K562 (cell line): ENCODE data around the gene OR7A10. TPM values are rescaled to one million over a fixed set of nuclear protein-coding genes. Genes with fewer than 3 reads are reported as not detected.

Experiments
- ATAC-seq: fragments of 200-7000 bp; cut with Tn5 transposase; 3 replicates; pipeline ENCODE4 v1.9.1; 2020; ENCODE audit warnings: moderate library complexity
- BruUV-seq: library from RNA; stranded (reverse); fragments of 400-500 nt; replicated peaks from 2 replicates; lab custom pipeline; 2021; lab: Mats Ljungman, UMichigan
- CTCF ChIA-PET: fragments of 300-600 bp; formaldehyde crosslinking; extraction: SDS; loops from one replicate; lab custom pipeline; 2021; ENCODE audit warnings: low intra/inter-chr PET ratio; lab: Yijun Ruan, JAX
- POLR2A ChIA-PET: fragments of 300-600, 350-650 bp; sonication (Branson Sonifier 250); formaldehyde crosslinking; extraction: SDS; loops from one replicate; lab custom pipeline; 2021; ENCODE audit warnings: antibody characterized with exemption, inconsistent platforms; lab: Yijun Ruan, JAX
- DNase-seq, 4 experiments: peaks; one replicate each; pipeline versions ENCODE4 v3.0.0 to v3.0.0-alpha.2; 2011 to 2018; ENCODE audit warnings: low spot score in 3 of 4, mixed read lengths in 3 of 4; ENCODE audit errors: extremely low read depth in 1 of 4
- FAIRE-seq: peaks from 2 replicates; lab custom pipeline; 2011; peaks lifted over from hg19 to GRCh38; lab: Jason Lieb, UNC
- H2AFZ ChIP-seq: 2 replicates; pipeline ENCODE4 v1.6.0; 2011; ENCODE audit warnings: low read depth, low read length, control low read depth, inconsistent platforms
- H3K27ac ChIP-seq: fragments of 200-600 bp; 3 replicates; pipeline ENCODE4 v1.8.0; 2011; ENCODE audit warnings: low read depth, mild to moderate bottlenecking, control low read depth, inconsistent platforms, low read length, moderate library complexity, mixed read lengths; ENCODE audit errors: extremely low read depth
- H3K27me3 ChIP-seq, 2 experiments: fragments of 300-600 bp in 1 of 2; 2 replicates in 1 of 2; 3 replicates in 1 of 2; pipeline versions ENCODE4 v1.6.0 to v1.8.0; 2011; ENCODE audit warnings: inconsistent platforms in 2 of 2, low read length in 2 of 2, mild to moderate bottlenecking in 1 of 2, mixed read lengths in 1 of 2, moderate library complexity in 1 of 2; ENCODE audit not compliant: control insufficient read depth in 2 of 2, insufficient read depth in 2 of 2
- H3K36me3 ChIP-seq: fragments of 300-600 bp; 3 replicates; pipeline ENCODE4 v1.8.0; 2011; ENCODE audit warnings: mild to moderate bottlenecking, low read length, inconsistent platforms; ENCODE audit not compliant: control insufficient read depth, insufficient read depth
- H3K4me1 ChIP-seq, 2 experiments: fragments of 200-600 bp in 1 of 2; replicated peaks in 1 of 2; 2 replicates in 1 of 2; 3 replicates in 1 of 2; pipeline versions ENCODE4 v1.5.1 to v1.8.0; 2011; ENCODE audit warnings: inconsistent platforms in 2 of 2, low read length in 2 of 2, mild to moderate bottlenecking in 1 of 2, mixed read lengths in 1 of 2, moderate library complexity in 1 of 2; ENCODE audit not compliant: control insufficient read depth in 2 of 2, insufficient read depth in 2 of 2
- H3K4me2 ChIP-seq: 2 replicates; pipeline ENCODE4 v1.6.1; 2011; ENCODE audit warnings: low read length, control low read depth, inconsistent platforms, mixed read lengths; ENCODE audit not compliant: insufficient read depth
- H3K4me3 ChIP-seq: fragments of 200-600 bp; sonication (generic), shearing (Covaris generic); 2 replicates; pipeline ENCODE4 v1.5.1; 2016; ENCODE audit warnings: control low read depth, inconsistent platforms
- H3K79me2 ChIP-seq: fragments of 200-600 bp; 3 replicates; pipeline ENCODE4 v1.8.0; 2011; ENCODE audit warnings: low read length, inconsistent platforms; ENCODE audit not compliant: control insufficient read depth, insufficient read depth
- H3K9ac ChIP-seq, 2 experiments: 2 replicates each; pipeline versions ENCODE4 v1.6.0 to v1.6.1; 2011; ENCODE audit warnings: low read depth in 2 of 2, low read length in 2 of 2, control low read depth in 1 of 2, inconsistent platforms in 1 of 2, mild to moderate bottlenecking in 1 of 2, mixed read lengths in 1 of 2; ENCODE audit not compliant: insufficient read depth in 1 of 2
- H3K9me1 ChIP-seq: one replicate; pipeline ENCODE4 v1.6.0; 2011; ENCODE audit warnings: inconsistent platforms, mild to moderate bottlenecking, low read length, moderate library complexity; ENCODE audit not compliant: control insufficient read depth, insufficient read depth
- H3K9me3 ChIP-seq: replicated peaks from 2 replicates; pipeline ENCODE4 v1.5.1; 2011; ENCODE audit warnings: low read depth, low read length, inconsistent platforms; ENCODE audit not compliant: control insufficient read depth, insufficient read depth
- H4K20me1 ChIP-seq: replicated peaks from 2 replicates; pipeline ENCODE4 v1.6.1; 2011; ENCODE audit warnings: low read length, inconsistent platforms, mixed read lengths; ENCODE audit not compliant: control insufficient read depth, insufficient read depth
- CGGBP1 ChIP-seq: fragments of 250-450 bp; sonication (Bioruptor Pico); IDR thresholded peaks from 2 replicates; pipeline ENCODE4 v1.9.0; 2021; ENCODE audit warnings: mild to moderate bottlenecking
- RFX1 ChIP-seq: fragments of 450-650 bp; IDR thresholded peaks from 2 replicates; pipeline ENCODE4 v1.6.1; 2016; ENCODE audit warnings: mild to moderate bottlenecking, moderate library complexity
- SREBF1 ChIP-seq: fragments of 150-350 bp; IDR thresholded peaks from 2 replicates; pipeline ENCODE4 v1.6.1; 2014; ENCODE audit warnings: antibody characterized with exemption, low read depth, low read length, borderline replicate concordance
- SREBF2 ChIP-seq: sonication (generic); formaldehyde crosslinking; IDR thresholded peaks from 2 replicates; pipeline ENCODE4 v1.4.0; 2020; ENCODE audit warnings: mild to moderate bottlenecking, missing genetic modification reagents
- ZNF12 ChIP-seq: sonication (generic); formaldehyde crosslinking; IDR thresholded peaks from 2 replicates; pipeline ENCODE4 v1.4.0; 2020; ENCODE audit warnings: mild to moderate bottlenecking, missing genetic modification reagents
- ZNF316 ChIP-seq: fragments of 450-650 bp; IDR thresholded peaks from 2 replicates; pipeline ENCODE4 v1.6.1; 2016
- WGBS: fragments of 100-300 bp; shearing (Covaris generic); methylation state at CpG from one replicate; pipeline ENCODE4 v1.1.6; 2016; ENCODE audit warnings: low coverage, mixed read lengths; ENCODE audit not compliant: insufficient coverage; ENCODE audit errors: missing lambda C conversion rate; 5-methylcytosine and 5-hydroxymethylcytosine counted together
- in situ Hi-C: fragments of 300-500 bp; cut with MboI; formaldehyde crosslinking; loops from 4 replicates; pipeline ENCODE4 v1.15.0; 2018; ENCODE audit warnings: inconsistent platforms, mixed read lengths
- intact Hi-C: fragments of 100-400 bp; cut with micrococcal nuclease; formaldehyde crosslinking; loops from 2 replicates; pipeline ENCODE4 v1.14.2; 2022
- polyA plus RNA-seq, 8 experiments: library from polyadenylated mRNA; depleted of rRNA in 4 of 8; stranded (reverse) in 5 of 8; unstranded in 3 of 8; fragments of >200 nt; fragmentation: Nextera tagmentation in 2 of 8; fragmentation: Illumina TruSeq in 1 of 8; extraction: Ambion mirVana in 2 of 8; extraction: Trizol in 1 of 8; gene quantifications; 2 replicates each; pipeline versions ENCODE4 v1.2.1 to v1.2.3, GENCODE V29; 2011 to 2014; ENCODE audit warnings: inconsistent platforms in 1 of 8, missing spikeins in 1 of 8
- total RNA-seq, 7 experiments: library from RNA; depleted of rRNA in 6 of 7; stranded (reverse); fragments of >200 nt in 6 of 7; fragmentation: Illumina TruSeq in 2 of 7; extraction: Trizol in 2 of 7; gene quantifications; 2 replicates each; pipeline versions ENCODE4 v1.2.1 to v1.2.3, GENCODE V29; 2011 to 2021; ENCODE audit warnings: low replicate concordance in 1 of 7
- TF ChIP-seq, protein P1 (sequence below): fragments of 450-650 bp; IDR thresholded peaks from 2 replicates; pipeline ENCODE4 v1.6.1; 2016

Gene OR7A10
- total and polyA plus RNA-seq, 9 of the 15 experiments (the other 6 are each of a cell fraction or from before 2014, with no cell fraction given), result not detected

- no peak within 1 kb of the TSS for H3K27ac ChIP-seq
- FAIRE-seq, result no peak
- H3K27me3 ChIP-seq, result peaks cover 9 to 10% of the 10 kb centered on the region in 2 experiments; a peak in 4 of 5 replicates
Measured at GRCh38 chr19:14835011-14835410, 13.7 kb downstream of the OR7A10 start, which contains the start of the genes OR7A5 and OR7C1. TSS of gene OR7A5 (minus strand) at chr19:14835185. CDS start at chr19:14828241, 6,944 bp downstream. TSS of gene OR7C1 (minus strand) at chr19:14835185. CDS start at chr19:14800136, 35,049 bp downstream.

More at GRCh38 chr19:14835011-14835410, 13.7 kb downstream of the OR7A10 start, which contains the start of the genes OR7A5 and OR7C1:
- H3K4me1 ChIP-seq, result peaks cover 0 to 3% of the 10 kb centered on the region in 2 experiments; a peak in 3 of 5 replicates
- CTCF ChIA-PET, result no interaction called here
- no peaks in the 10 kb centered on the region for H4K20me1 ChIP-seq
- no peaks in the 10 kb centered on the region for H3K36me3 ChIP-seq
- TF ChIP-seq ZNF316 (no peak), SREBF1 (no peak), RFX1 (no peak), CGGBP1 (CRISPR knock-in tag) (no peak), SREBF2 (CRISPR knock-in tag) (no peak), ZNF12 (CRISPR knock-in tag) (no peak)
- TF ChIP-seq, protein P1, sequence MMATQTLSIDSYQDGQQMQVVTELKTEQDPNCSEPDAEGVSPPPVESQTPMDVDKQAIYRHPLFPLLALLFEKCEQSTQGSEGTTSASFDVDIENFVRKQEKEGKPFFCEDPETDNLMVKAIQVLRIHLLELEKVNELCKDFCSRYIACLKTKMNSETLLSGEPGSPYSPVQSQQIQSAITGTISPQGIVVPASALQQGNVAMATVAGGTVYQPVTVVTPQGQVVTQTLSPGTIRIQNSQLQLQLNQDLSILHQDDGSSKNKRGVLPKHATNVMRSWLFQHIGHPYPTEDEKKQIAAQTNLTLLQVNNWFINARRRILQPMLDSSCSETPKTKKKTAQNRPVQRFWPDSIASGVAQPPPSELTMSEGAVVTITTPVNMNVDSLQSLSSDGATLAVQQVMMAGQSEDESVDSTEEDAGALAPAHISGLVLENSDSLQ, result no peak
- TF ChIP-seq, all 486 proteins: peak for 0
- H3K4me3 ChIP-seq, result no peak within 1 kb of the TSS
- H3K4me2 ChIP-seq, result no peak within 1 kb of the TSS
- no peaks in the 10 kb centered on the region for H3K9me1 ChIP-seq
- 0% methylated on average over 1 of the region's 1 CpG for WGBS
- H2AFZ ChIP-seq, result no peak within 1 kb of the TSS
- no peaks in the 10 kb centered on the region; the same call in 1 of the 2 replicates for H3K9me3 ChIP-seq
- H3K9ac ChIP-seq, result no peak within 1 kb of the TSS
- in situ Hi-C loops (no loop called here), intact Hi-C loops (no loop called here)
- no peak for ATAC-seq
- no TSS peak for BruUV-seq
- DNase-seq, result no peak
- POLR2A ChIA-PET, result interaction anchor here (0.8 kb wide), 2 partner anchors 9 to 324 kb away, joined by 3 read pairs; no protein-coding TSS in a partner anchor
- no peaks in the 10 kb centered on the region for H3K79me2 ChIP-seq
